Stimulated activated naive CD8-positive, alpha-beta T cell treated with anti-CD3 and anti-CD28 coated beads, Interleukin-15, amount 100 ng/mL, for 72 hours (primary cell): Measurements from ENCODE around the gene EXOSC5.
"Not testable (repeated sequence)": the region's sequence is repeated elsewhere in the genome, so short reads cannot be mapped to it uniquely, and the experiment has no call there.

Source experiments
- ATAC-seq: fragments of 150-1000 bp; cut with Tn5 transposase; 2 replicates; pipeline ENCODE4 v1.10.0; 2021; ENCODE audit warnings: mild to moderate bottlenecking, moderate library complexity
- DNase-seq, 2 donors: peaks; one replicate each; pipeline ENCODE4 v3.0.0; 2021 to 2022
- H3K27ac Mint-ChIP-seq, 2 donors: one replicate each; pipeline ENCODE4 v1.8.0; 2022; ENCODE audit warnings: mild to moderate bottlenecking in 2 of 2, mixed read lengths in 2 of 2, moderate library complexity in 2 of 2
- H3K27me3 Mint-ChIP-seq: one replicate; pipeline ENCODE4 v1.8.0; 2022; ENCODE audit warnings: mixed read lengths
- H3K4me1 Mint-ChIP-seq: one replicate; pipeline ENCODE4 v1.8.0; 2022; ENCODE audit warnings: mild to moderate bottlenecking, mixed read lengths
- H3K4me3 Mint-ChIP-seq, 2 donors: one replicate each; pipeline ENCODE4 v1.8.0; 2022; ENCODE audit warnings: mild to moderate bottlenecking in 2 of 2, mixed read lengths in 2 of 2, moderate library complexity in 1 of 2
- H3K9me3 Mint-ChIP-seq, 2 donors: one replicate each; pipeline ENCODE4 v1.8.0; 2022; ENCODE audit warnings: mixed read lengths in 2 of 2

Gene EXOSC5

GRCh38 chr19:41397086-41398049 is at the start of gene EXOSC5, which contains the start of gene BCKDHA:
TSS of gene EXOSC5 (minus strand) at chr19:41397359. CDS start at chr19:41397328, 31 bp downstream.
TSS of gene BCKDHA (plus strand) at chr19:41397818. CDS start at chr19:41397828, 10 bp downstream.
- ATAC-seq (peak; percentile 98), DNase-seq (peak; percentile 98 to 99)
- Mint-ChIP-seq H3K27me3 (no peaks in the 10 kb centered on the region), H3K9me3 (no peaks in the 10 kb centered on the region), H3K4me3 (peak within 1 kb of the TSS; percentile 98 to 100), H3K4me1 (peaks cover 43% of the 10 kb centered on the region), H3K27ac (peak within 1 kb of the TSS; percentile 100)

GRCh38 chr19:41445575-41445974 is 48.4 kb upstream of the EXOSC5 start:
- Mint-ChIP-seq H3K27me3 (peaks cover 20% of the 10 kb centered on the region), H3K4me1 (peaks cover 12% of the 10 kb centered on the region)

GRCh38 chr19:41443813-41444455 is 46.8 kb upstream of the EXOSC5 start:
- peaks cover 5% of the 10 kb centered on the region for H3K4me1 Mint-ChIP-seq
- DNase-seq (no peak), ATAC-seq (no peak)
- H3K9me3 Mint-ChIP-seq: no peaks in the 10 kb centered on the region
- peak overlapping the region in 1 of 2 donors; percentile 0 for H3K27ac Mint-ChIP-seq
- H3K27me3 Mint-ChIP-seq: peaks cover 7% of the 10 kb centered on the region
- no peak overlapping the region for H3K4me3 Mint-ChIP-seq

More at GRCh38 chr19:41445575-41445974, 48.4 kb upstream of the EXOSC5 start:
- Mint-ChIP-seq H3K9me3 (no peaks in the 10 kb centered on the region), H3K27ac (no peak overlapping the region), H3K4me3 (no peak overlapping the region)
- ATAC-seq (no peak), DNase-seq (no peak)

GRCh38 chr19:41442473-41443355 is 45.6 kb upstream of the EXOSC5 start, which contains the start of gene ERICH4:
TSS of gene ERICH4 (plus strand) at chr19:41443156. CDS start at chr19:41443170, 14 bp downstream.
- Mint-ChIP-seq H3K4me3 (no peak within 1 kb of the TSS), H3K27me3 (peaks cover 7% of the 10 kb centered on the region), H3K27ac (peak within 1 kb of the TSS in 1 of 2 donors; percentile 6), H3K4me1 (peaks cover 5% of the 10 kb centered on the region), H3K9me3 (no peaks in the 10 kb centered on the region)
- ATAC-seq (no peak), DNase-seq (no peak)

GRCh38 chr19:41441321-41441945 is 44.3 kb upstream of the EXOSC5 start:
- Mint-ChIP-seq H3K4me3 (no peak overlapping the region), H3K27me3 (peaks cover 4% of the 10 kb centered on the region), H3K27ac (no peak overlapping the region), H3K9me3 (no peaks in the 10 kb centered on the region), H3K4me1 (peaks cover 5% of the 10 kb centered on the region)
- ATAC-seq: no peak
- DNase-seq: no peak

- Mint-ChIP-seq H3K27ac (peak within 1 kb of the TSS in 1 of 2 donors; percentile 78), H3K9me3 (no peaks in the 10 kb centered on the region), H3K27me3 (no peaks in the 10 kb centered on the region), H3K4me1 (peaks cover 5% of the 10 kb centered on the region), H3K4me3 (no peak within 1 kb of the TSS)
- ATAC-seq (peak; percentile 98), DNase-seq (peak; percentile 92 to 94)
Observed at GRCh38 chr19:41439441-41440222, 42.5 kb upstream of the EXOSC5 start, which contains the start of gene DMAC2. TSS of gene DMAC2 (minus strand) at chr19:41439912. CDS start at chr19:41439899, 13 bp downstream.

GRCh38 chr19:41437944-41438574 is 40.9 kb upstream of the EXOSC5 start:
- DNase-seq: no peak

GRCh38 chr19:41436674-41436951 is 39.5 kb upstream of the EXOSC5 start:
- Mint-ChIP-seq H3K27me3 (no peaks in the 10 kb centered on the region), H3K4me3 (no peak overlapping the region), H3K9me3 (no peaks in the 10 kb centered on the region), H3K27ac (no peak overlapping the region), H3K4me1 (peaks cover 5% of the 10 kb centered on the region)
- no peak for ATAC-seq
- no peak for DNase-seq

More at GRCh38 chr19:41437944-41438574, 40.9 kb upstream of the EXOSC5 start:
- H3K9me3 Mint-ChIP-seq: no peaks in the 10 kb centered on the region
- H3K27ac Mint-ChIP-seq: peak overlapping the region in 1 of 2 donors; percentile 36
- no peak for ATAC-seq
- no peaks in the 10 kb centered on the region for H3K27me3 Mint-ChIP-seq
- peak overlapping the region; percentile 24 to 25 for H3K4me3 Mint-ChIP-seq
- H3K4me1 Mint-ChIP-seq: peaks cover 5% of the 10 kb centered on the region

- DNase-seq (no peak), ATAC-seq (no peak)
- Mint-ChIP-seq H3K4me3 (no peak overlapping the region), H3K9me3 (no peaks in the 10 kb centered on the region), H3K27me3 (no peaks in the 10 kb centered on the region), H3K27ac (no peak overlapping the region), H3K4me1 (peaks cover 10% of the 10 kb centered on the region)
Observed at GRCh38 chr19:41435936-41436673, 38.9 kb upstream of the EXOSC5 start.

GRCh38 chr19:41435376-41435775 is 38.2 kb upstream of the EXOSC5 start:
- not testable (repeated sequence) for H3K4me3 Mint-ChIP-seq, DNase-seq, H3K27me3 Mint-ChIP-seq, H3K9me3 Mint-ChIP-seq, H3K27ac Mint-ChIP-seq, ATAC-seq
- H3K4me1 Mint-ChIP-seq: peaks cover 11% of the 10 kb centered on the region

GRCh38 chr19:41434450-41434849 is 37.3 kb upstream of the EXOSC5 start:
- Mint-ChIP-seq H3K27me3 (no peaks in the 10 kb centered on the region), H3K27ac (peak overlapping the region in 1 of 2 donors; percentile 27), H3K9me3 (no peaks in the 10 kb centered on the region), H3K4me3 (no peak overlapping the region), H3K4me1 (peaks cover 6% of the 10 kb centered on the region)
- ATAC-seq (no peak), DNase-seq (no peak)

- H3K27me3 Mint-ChIP-seq: no peaks in the 10 kb centered on the region
- DNase-seq (no peak), ATAC-seq (no peak)
- H3K4me3 Mint-ChIP-seq: no peak overlapping the region
- H3K27ac Mint-ChIP-seq: peak overlapping the region in 1 of 2 donors; percentile 64
- H3K4me1 Mint-ChIP-seq: peaks cover 18% of the 10 kb centered on the region
- H3K9me3 Mint-ChIP-seq: no peaks in the 10 kb centered on the region
Observed at GRCh38 chr19:41433171-41433570, 36.0 kb upstream of the EXOSC5 start.
